A673 (cell line): ENCODE results near the gene FRAS1.

Experiments used
- CTCF ChIP-seq: fragments of 300-800, 200-600 bp; sonication (generic); conservative IDR thresholded peaks from 2 replicates; pipeline ENCODE4 v1.5.1; 2017; ENCODE audit warnings: low read depth, mild to moderate bottlenecking, antibody characterized with exemption, low read length, moderate library complexity, mixed read lengths
- EZH2 ChIP-seq: fragments of 200-600 bp; sonication (generic); IDR thresholded peaks from 2 replicates; pipeline ENCODE4 v1.6.1; 2017; ENCODE audit warnings: borderline replicate concordance, low read depth, mild to moderate bottlenecking, mixed read lengths, antibody characterized with exemption, low read length; ENCODE audit not compliant: poor library complexity, severe bottlenecking

DNA sequence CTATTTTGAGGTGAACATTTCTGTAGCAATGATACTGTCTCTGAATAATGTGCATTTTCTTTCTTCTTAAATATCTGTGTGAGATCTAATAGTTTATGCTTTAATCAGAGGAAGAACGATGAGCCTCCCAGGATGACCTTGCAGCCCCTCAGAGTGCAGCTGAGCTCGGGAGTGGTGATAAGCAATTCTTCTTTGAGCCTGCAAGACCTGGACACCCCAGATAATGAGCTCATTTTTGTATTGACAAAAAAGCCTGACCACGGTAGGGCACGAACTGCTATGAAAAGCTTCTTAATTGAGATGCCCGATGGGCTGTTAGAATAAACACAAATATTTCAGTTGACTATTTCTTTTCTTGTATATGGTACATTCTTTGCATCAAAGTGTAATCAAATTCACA is 389.5 kb downstream of the FRAS1 start:
- TF ChIP-seq CTCF (no peak), EZH2 (no peak)
